Measurements from ENCODE around the gene ZNF580.
A peak's percentile ranks its signal among the peaks of the same experiment; 100 is the strongest.

ZNF580 gene

DNA sequence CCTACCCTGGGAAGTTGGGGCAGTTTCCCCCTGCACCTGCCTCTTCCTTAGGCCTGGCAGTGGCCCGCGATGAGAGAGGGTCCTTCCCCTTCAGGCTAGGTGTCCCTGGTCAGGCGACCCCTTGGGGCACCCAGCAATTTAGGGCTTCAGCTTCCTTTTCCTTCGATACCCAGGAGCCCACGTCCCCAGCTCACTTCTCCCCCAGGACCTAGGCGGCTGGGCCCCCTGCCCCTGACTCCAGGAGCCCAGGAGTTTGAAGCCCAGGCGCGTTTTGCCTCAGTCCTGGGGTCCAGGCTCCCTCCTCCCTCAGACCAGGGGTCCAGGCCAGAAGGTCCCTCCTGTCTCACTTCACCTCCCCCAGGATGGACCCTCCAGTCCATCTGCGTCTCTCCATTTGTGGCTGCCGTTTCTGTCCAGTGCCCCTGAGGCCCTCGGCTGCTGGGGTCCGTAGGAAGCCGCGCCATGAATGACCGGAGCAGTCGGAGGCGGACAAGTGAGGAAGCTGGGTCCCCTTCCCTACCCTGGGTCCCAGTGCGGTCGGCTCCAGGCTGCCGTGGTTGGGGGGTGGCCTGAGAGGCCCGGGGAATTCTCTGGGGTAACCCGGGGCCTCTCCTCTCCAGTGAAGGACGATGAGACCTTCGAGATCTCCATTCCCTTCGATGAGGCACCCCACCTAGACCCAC lies 7.9 kb downstream of the ZNF580 start:
- no peak for DNase-seq

DNA sequence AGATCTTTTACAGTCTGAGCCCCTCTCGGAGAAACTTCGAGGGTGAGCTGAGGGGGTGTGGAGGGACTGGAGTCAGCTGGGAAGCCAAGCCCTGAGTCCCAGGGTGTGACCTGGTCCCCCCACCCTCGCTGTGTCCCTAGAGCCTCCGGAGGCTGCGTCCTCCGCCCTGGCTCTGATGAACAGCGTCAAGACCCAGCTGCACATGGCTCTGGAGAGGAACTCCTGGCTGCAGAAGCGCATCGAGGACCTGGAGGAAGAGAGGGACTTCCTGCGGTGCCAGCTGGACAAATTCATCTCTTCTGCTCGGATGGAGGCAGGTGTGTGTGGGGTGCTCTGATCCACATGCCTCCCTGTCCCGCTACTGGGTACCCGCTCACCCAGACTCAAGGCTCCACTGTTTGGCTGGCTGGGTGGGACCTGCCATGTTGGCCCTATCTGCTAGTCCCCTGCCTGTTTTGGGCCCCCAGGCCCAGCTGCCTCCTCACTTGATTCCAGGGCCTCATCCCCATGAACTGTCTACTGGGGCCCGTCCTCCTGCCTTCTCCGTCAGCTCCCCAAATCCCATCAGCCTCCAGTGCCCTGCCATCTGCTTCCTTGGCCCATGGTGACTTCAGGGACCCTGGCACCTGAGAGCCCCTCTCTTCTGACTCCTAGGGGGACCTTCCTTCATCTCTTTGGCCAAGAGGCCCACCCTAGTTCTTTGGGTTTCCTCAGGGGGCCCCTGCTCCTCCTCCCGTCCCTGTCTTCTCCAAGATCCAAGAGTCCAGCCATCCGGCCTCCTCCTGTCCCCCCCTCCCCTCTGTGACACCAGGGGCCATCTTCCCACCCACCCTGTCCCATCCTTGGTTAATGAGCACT lies 8.7 kb downstream of the ZNF580 start:
- DNase-seq: no peak

DNA sequence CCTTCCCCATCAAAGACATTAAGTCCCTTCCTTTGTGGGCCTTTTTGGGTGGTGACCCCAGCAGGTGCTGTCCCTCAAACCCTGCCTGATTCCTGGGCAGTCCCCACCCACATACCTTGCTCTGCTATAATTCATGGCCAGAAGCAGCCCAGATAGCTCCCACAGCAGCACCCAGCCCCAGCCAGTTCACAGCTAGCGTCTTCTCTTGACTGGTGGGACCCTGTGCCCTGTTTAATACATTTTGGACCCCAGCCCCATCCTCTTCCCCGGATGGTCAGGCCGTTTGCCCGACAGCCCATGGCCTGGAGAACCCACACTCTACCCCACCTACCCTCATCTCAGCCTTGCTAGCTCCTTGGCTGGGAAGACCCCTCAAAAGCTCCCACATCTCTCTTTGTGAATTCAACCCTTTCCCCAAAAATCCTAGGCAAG lies 9.3 kb downstream of the ZNF580 start:
- no peak for DNase-seq

DNA sequence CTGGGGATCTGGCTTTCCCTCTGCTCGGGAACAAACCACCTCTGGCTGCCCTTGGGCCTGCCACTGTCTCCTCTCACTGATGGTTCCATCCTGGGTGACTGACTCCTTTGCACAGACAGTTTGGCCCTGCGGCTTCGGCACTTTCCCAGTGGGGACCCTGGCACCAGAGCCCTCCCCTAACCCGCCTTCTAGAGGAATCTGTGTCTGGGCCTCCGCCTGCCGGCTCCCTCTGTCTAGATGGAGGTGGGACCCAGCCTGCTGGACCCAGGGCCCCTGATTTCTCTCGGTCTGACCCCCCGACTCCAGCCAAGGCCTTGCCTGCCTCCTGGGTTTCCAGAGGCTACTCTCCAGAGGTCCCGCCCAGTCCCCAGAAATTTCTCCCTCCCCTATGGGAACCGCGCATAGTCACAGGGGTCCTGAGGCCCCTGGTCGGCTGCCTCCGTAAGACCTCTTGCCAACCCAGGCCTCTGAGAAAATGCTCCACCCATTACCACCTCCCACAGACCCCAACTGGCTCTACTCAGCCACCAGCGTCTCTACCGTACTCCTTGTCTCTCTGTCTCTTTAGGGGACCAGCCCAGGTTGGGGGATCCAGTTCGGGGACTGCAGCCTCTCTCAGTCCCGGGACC lies 9.9 kb downstream of the ZNF580 start:
- DNase-seq: no peak

DNA sequence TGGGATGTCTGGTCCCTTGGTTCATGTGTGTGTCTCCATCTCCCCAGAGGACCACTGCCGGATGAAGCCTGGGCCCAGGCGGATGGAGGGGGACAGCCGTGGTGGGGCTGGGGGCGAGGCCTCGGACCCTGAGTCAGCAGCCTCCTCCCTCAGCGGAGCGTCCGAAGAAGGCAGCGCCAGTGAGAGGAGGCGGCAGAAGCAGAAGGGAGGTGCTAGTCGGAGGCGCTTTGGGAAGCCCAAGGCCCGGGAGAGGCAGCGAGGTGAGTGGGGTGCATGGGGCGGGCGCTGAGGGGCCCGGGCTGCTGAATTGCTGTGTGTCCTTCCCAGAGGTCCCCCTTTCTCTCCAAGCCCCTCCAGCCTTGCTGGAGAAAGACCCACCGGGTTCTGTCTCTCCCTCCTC lies 10.4 kb downstream of the ZNF580 start:
- DNase-seq: no peak

DNA sequence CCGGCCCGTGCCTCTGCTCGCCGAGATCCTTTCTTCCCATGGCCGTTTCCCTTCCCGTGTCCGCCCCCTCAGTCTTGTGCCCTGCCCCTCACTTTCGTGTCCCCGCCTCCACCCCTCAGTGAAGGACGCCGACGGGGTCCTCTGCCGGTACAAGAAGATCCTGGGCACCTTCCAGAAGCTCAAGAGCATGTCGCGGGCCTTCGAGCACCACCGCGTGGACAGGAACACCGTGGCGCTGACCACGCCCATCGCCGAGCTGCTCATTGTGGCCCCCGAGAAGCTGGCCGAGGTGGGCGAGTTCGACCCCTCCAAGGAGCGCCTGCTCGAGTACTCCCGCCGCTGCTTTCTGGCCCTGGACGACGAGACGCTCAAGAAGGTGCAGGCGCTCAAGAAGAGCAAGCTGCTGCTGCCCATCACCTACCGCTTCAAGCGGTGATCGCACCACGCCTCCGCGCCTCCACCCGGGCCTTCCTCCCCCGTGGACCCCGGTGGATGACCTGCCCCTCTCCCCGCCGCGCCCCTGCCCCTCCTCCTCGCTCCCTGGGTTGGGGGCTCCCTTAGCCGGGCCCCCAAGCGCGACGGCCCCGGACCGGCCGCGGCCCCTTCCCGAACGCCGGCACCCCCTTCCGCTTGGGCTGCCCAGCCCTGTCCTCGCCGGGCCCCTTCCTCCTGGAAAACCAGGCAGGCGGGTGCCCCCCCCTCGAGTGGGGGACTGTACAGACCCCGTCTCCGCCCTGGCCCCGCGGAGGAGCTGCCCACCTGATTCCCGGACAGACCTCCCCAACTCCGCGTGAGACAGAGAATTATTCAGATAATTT lies 11.7 kb downstream of the ZNF580 start:
- no peak for DNase-seq

DNA sequence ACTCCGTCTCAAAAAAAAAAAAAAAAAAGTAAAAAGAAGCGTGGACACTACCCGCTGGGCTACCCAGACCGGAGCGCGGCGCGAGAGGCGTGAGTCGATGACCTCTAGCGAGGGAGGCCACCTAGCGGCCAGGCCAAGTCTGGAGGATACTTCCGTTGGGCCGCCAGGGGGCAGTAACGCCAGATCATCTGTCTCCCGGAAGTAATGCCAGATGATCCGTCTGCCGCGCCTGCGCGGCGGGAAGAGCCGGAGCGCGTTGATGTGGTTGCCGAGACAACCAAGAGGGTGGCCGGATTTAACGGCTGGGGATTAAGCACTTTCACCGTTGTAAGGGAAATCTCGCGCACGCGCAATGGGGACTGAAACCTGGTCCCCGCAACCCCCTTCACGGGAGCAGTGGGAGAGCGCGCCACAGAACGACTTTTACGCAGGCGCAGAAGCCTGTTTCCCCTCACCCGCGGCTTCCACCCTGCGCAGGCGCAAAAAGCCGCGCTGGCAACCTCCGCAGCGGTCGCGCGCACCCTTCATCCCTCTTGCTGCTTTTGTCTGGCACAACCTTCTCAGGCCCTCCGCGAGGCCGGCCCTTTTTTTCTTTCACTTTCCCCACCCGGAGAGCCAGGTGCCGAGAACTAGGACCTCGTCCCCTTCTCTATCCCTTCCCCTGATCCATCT lies 13.0 kb downstream of the ZNF580 start:
- DNase-seq: peak; percentile 99

DNA sequence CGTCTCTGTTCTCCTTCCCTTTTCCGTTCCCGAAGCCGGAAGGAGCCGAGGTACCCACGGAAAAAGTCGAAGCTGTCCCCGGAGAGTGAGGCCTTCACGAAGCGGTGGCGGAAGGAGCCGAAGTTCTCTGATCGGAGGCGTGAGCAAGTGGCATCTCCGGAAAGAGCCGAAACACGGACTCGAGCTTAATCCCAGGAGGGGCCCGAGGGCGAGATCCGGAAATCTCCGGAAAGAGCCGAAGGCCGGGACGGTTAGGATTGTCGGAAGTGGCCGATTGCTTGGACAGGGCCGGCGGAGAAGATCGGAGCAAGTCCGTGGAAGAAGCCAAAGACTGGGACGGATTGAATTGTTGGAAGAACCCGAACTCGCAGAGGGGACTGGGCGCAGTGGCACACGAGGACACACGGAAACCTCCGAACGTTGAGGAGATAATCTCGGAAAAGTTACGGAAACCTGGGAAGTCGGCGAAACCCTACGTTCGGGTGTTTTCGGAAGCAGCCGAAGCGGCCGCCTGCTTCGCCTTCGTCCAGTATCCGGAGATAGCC lies 13.6 kb downstream of the ZNF580 start:
- peak; percentile 99 for DNase-seq

DNA sequence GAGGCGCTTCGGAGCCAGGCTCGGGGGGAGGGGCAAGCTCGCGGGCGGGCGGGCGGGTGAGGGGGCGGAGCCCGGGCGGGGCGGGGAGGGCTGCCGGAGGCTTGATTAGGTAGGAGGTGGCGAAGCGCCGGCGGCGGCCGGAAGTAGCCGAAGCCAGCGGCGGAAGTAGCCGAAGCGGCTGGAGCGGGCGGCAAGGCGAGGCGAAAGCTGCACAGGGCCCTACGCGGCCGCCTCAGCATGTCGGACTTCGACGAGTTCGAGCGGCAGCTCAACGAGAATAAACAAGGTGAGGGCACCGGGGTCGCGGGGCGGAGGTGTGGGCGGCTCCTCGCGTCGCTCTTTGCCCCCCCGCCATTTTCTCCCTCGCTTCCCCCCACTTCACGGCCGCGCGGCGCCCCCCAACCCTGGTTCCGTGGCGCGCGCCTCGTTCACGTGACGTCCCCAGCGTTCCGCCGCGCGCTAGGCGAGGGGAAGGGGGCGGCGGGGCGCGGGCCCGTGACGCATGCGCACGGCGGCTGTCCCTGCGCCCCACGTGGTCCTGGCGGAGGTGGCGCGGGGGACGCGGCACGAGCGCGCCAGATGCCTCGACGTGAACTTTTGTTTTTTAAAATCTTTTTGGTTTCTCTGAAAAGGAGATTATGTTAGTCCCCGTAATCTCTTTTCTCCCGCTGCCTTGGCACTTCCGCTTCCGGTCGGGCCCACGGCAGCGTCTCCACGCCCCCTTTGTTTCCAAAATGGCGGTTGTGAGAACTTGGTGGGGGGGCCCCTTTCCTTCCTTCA lies 14.3 kb downstream of the ZNF580 start, which contains the start of gene U2AF2:
TSS of gene U2AF2 (plus strand) at position 168 of the 780 bp plus-strand sequence. CDS start at position 238, 70 bp downstream.
- DNase-seq: peak; percentile 97

DNA sequence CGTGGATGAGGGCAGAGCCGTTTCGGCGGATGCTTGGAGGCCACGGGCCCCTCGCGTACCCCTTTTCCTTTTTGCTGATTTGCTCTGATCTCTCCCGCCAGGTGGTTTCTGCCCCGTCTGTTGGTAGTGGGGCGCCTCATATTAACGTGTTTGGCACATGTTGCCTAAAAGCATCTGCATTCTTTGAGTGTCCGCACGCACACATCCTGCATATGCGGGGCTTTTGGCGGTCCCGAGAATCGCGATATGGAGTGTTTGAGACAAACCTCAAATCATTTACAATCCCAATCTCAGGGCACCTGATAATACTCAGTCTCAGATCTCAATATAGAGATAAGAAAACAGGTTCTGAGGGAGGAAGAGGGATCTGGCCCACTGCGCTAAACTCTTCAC lies 14.8 kb downstream of the ZNF580 start:
- no peak for DNase-seq

DNA sequence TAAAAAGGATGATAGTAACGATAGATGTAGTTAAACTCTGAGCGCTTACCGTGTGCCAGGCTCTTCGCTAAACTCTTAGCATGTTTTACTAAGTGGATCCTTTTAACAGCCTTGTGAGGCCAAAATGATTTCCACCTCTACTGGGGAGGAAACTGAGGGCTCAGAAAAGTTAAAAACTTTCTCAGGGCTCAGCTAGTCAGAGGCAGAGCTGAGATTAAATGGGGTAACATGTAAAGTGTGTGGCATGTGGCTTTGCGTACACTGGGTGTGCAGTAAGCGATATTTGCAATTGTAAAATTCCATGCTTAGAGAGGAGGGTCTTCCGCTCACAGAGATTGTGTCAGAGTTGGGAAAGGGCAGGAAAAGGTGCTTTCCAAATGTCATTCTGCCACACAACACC lies 15.8 kb downstream of the ZNF580 start:
- DNase-seq: no peak

DNA sequence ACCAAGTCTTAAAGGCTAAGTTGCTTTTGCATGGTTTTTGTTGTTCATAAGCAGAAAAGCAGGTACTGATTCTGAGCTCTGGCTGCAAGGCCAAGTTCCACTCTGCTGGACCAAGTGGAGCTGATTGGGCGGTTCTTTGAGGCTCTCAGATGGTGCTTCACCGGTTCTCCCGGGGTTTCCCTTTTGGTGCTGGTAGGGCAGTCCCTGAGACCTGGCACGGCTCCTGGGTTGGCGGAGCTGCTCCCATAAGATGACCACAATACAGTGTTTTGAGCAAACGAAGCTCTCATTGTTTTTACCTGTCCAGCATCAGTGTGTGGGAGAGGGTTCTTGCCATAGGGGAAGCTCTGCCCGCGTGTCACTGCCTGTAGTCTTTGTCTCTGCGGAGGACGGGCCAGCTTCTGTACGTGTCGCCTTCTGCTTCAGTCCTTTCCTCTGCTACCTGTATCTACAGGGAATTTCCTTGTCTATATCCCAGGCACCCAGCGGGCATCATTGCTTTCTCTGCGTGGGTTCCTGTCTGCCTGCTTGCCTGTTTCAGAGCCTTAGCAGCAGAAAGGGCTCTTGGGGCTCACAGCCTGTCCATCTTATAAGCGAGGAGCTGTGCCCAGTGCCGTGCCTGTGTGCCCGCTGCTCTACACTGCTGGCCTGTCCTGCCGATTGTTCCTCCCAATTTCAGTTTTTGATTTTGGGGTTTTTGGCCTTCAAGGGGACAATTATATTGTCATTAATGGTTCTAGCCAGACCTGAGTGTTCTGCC lies 16.4 kb downstream of the ZNF580 start:
- DNase-seq: no peak

DNA sequence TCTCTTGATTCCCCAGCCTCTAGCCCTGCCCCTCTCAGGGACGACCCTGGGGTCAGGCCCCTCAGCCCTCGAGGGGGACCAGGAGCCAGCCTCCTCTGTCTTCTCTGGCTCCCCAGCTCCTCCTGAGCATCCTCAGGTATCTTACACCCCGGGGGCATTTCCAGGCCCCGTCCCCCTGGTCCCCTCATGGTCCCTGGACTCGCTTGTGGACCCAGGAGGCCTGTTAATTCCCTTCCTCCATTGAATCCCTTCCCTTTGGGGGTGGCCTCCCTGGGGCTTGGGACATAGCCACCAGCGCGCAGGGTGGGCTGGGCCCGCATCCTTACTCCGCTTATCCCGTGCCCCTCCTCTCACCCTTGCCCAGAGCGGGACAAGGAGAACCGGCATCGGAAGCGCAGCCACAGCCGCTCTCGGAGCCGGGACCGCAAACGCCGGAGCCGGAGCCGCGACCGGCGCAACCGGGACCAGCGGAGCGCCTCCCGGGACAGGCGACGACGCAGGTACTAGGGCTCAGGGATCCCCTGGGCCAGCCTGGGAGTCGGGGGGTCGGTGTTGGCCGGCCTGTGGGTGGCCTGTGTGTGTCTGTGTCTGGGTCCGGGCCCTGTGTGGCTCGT lies 18.2 kb downstream of the ZNF580 start:
- DNase-seq: no peak

DNA sequence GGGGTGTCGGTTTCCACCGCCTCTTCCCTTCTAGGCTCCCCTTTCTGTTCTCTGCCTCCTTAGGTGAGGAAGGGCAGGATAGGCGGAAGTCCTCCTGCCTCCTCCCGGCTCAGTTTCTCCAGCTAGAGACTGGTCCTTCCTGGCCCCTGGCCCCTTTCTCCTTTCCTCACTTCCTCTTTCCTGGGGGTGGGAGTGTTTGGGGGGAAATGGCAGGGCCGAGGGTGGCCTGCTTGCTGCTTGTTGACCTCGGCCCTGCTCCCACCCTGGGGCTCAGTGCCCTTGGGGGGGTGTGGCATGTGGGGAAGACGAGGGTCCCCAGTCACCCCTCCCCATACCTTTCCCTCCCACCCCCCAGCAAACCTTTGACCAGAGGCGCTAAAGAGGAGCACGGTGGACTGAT lies 19.0 kb downstream of the ZNF580 start:
- no peak for DNase-seq

DNA sequence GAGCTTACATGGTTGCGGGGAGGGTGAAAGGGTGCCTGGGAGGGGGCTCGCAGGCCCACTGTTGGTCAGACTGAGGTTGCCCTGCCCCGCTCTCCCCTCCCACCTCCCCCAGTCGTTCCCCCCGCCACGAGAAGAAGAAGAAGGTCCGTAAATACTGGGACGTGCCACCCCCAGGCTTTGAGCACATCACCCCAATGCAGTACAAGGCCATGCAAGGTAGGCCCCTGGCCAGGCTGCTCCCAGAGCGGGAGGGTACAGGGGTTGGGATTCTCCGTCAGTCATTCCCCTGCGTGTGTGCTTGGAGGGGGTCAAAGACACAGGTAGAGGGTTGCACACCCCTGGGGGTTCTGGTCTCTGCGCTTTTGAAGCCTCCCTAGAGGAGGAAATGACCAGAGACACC lies 19.6 kb downstream of the ZNF580 start:
- no peak for DNase-seq

DNA sequence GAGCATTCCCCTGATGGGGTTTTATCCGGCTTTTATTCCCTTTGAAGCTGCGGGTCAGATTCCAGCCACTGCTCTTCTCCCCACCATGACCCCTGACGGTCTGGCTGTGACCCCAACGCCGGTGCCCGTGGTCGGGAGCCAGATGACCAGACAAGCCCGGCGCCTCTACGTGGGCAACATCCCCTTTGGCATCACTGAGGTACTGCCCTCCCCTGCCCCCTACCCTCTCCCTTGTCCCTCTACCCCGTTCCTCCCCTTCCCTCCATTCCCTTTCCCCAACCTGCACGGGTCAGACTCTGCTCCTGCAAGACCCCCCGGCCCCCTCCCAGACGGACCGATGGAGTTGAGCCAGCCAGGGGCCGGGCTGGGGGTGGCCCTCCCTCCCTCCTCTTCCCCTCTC lies 20.2 kb downstream of the ZNF580 start:
- DNase-seq: no peak

DNA sequence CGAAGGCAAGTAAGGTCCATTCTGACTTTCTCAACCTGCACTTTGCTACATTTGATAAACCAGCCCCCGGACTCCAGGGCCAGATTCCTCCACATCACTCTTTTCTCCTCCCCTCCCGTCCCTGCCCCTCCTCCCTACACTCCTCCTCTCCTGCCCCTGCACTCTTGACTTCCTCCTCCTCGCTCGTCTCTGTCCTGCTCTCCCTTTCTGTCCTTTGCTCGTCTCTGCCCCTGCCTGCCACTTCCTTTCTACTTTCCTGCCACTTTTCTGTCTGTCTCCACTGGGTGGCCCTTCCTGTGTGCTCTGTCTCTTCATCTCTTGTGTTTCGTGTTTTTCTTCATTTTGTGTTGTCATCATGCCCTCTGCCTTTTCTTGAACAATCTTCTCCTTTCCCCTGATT lies 21.0 kb downstream of the ZNF580 start:
- no peak for DNase-seq

DNA sequence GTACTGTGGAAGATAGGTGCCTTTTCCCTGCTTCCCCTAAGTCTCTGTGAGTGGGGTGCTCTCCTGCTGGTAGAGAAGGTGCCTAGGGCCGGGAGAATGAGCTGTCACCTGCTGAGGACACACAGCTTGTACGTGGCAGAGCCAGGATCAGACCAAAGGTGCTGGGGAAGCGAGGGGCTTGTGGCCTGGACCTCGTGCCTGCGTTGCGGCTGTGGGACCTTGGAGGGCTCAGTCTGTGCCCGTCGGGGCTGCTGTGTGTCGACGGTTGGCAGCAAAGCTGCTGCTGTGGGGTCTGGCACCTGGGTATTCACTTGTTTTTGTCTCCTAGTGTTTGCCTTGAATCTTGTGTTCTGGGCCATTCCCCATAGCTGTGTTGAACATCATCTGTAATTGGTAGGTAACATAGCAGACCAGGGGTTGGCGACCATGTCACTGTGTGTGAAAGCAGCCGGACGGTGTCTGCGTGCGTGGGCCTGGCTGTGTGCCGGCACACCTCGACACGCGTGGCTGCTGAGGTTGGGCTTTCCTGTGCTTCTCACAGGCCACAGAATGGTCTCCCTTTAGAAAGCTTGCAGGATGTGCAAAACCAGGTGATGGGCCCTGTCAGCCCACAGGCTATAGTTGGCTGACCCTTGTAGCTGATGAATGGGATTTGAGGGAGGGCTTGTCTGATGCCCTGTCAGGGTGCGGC lies 23.2 kb downstream of the ZNF580 start:
- no peak for DNase-seq

DNA sequence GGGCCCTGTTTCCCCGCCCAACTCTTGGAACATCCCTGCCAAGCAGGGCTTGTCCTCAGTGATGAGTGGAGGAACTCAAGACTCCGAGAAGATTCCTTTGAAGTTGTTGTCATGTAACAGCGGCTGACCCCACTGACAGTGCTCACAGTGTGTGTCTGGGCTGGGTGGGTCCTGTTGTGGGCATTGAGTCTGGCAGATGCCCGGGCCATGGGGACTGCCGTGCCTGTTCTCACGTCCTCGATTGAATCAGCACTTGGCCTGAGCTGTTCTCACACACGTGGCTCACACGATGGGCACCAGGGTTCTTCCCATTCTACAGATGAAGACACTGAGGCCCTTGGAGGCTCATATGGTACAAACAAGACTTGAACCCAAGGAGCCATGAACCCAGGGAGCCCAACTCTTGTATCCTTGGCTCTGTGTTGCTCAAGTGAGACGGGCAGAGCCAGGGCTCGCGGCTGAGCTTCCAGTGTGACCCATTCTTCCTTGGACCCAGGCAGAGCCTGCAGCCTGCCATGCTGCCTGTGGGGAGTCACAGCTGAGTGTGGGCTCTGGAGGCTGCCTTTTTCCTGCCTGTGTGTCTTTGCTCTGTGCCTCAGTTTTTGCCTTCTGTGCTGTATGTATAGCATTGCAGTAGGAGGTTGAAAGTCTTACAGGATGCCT lies 25.7 kb downstream of the ZNF580 start:
- no peak for DNase-seq

Data from CD4-positive, alpha-beta T cell treated with Interleukin-6 for 4 hours (primary cell).